Measurements from ENCODE around the gene FAM20B. TPM values are rescaled to one million over a fixed set of nuclear protein-coding genes. Genes with fewer than 3 reads are reported as not detected.
A peak's percentile ranks its signal among the peaks of the same experiment; 100 is the strongest.

FAM20B gene
- total and polyA plus RNA-seq, 2 of the 13 experiments (the other 11 are each of a cell fraction or from before 2014, with no cell fraction given) = 13.8 to 26.9 TPM

GRCh38 chr1:179105393-179105792 lies 79.7 kb downstream of the FAM20B start (continued):
- TF ChIP-seq, protein P1, sequence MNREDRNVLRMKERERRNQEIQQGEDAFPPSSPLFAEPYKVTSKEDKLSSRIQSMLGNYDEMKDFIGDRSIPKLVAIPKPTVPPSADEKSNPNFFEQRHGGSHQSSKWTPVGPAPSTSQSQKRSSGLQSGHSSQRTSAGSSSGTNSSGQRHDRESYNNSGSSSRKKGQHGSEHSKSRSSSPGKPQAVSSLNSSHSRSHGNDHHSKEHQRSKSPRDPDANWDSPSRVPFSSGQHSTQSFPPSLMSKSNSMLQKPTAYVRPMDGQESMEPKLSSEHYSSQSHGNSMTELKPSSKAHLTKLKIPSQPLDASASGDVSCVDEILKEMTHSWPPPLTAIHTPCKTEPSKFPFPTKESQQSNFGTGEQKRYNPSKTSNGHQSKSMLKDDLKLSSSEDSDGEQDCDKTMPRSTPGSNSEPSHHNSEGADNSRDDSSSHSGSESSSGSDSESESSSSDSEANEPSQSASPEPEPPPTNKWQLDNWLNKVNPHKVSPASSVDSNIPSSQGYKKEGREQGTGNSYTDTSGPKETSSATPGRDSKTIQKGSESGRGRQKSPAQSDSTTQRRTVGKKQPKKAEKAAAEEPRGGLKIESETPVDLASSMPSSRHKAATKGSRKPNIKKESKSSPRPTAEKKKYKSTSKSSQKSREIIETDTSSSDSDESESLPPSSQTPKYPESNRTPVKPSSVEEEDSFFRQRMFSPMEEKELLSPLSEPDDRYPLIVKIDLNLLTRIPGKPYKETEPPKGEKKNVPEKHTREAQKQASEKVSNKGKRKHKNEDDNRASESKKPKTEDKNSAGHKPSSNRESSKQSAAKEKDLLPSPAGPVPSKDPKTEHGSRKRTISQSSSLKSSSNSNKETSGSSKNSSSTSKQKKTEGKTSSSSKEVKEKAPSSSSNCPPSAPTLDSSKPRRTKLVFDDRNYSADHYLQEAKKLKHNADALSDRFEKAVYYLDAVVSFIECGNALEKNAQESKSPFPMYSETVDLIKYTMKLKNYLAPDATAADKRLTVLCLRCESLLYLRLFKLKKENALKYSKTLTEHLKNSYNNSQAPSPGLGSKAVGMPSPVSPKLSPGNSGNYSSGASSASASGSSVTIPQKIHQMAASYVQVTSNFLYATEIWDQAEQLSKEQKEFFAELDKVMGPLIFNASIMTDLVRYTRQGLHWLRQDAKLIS (CRISPR knock-in tag; IDR thresholded peaks at IDR 0.05) = no peak
- TF ChIP-seq YEATS2 (CRISPR knock-in tag; IDR thresholded peaks at IDR 0.05; ENCODE audit: borderline replicate concordance) (no peak), MXI1 (IDR thresholded peaks at IDR 0.05; ENCODE audit: borderline replicate concordance, low read depth, low read length) (no peak), HCFC1 (IDR thresholded peaks at IDR 0.05; ENCODE audit: low read depth, low read length) (no peak), MLLT10 (CRISPR knock-in tag; IDR thresholded peaks at IDR 0.05) (no peak), ZBTB38 (CRISPR knock-in tag; IDR thresholded peaks at IDR 0.05) (peak; percentile 68; the same call in 1 of the 2 replicates), HNF4G (IDR thresholded peaks at IDR 0.05; ENCODE audit: borderline replicate concordance, low read depth, low read length) (no peak), HNF4G (CRISPR knock-in tag; IDR thresholded peaks at IDR 0.05; ENCODE audit: borderline replicate concordance, low read depth) (no peak), DRAP1 (CRISPR knock-in tag; IDR thresholded peaks at IDR 0.05) (no peak), ZNF33B (CRISPR knock-in tag; IDR thresholded peaks at IDR 0.05) (no peak), POGK (CRISPR knock-in tag; conservative IDR thresholded peaks at IDR 0.05) (no peak)
- TF ChIP-seq, protein P2, sequence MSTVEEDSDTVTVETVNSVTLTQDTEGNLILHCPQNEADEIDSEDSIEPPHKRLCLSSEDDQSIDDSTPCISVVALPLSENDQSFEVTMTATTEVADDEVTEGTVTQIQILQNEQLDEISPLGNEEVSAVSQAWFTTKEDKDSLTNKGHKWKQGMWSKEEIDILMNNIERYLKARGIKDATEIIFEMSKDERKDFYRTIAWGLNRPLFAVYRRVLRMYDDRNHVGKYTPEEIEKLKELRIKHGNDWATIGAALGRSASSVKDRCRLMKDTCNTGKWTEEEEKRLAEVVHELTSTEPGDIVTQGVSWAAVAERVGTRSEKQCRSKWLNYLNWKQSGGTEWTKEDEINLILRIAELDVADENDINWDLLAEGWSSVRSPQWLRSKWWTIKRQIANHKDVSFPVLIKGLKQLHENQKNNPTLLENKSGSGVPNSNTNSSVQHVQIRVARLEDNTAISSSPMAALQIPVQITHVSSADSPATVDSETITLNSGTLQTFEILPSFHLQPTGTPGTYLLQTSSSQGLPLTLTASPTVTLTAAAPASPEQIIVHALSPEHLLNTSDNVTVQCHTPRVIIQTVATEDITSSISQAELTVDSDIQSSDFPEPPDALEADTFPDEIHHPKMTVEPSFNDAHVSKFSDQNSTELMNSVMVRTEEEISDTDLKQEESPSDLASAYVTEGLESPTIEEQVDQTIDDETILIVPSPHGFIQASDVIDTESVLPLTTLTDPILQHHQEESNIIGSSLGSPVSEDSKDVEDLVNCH (CRISPR knock-in tag; IDR thresholded peaks at IDR 0.05) = no peak
- TF ChIP-seq, protein P3, sequence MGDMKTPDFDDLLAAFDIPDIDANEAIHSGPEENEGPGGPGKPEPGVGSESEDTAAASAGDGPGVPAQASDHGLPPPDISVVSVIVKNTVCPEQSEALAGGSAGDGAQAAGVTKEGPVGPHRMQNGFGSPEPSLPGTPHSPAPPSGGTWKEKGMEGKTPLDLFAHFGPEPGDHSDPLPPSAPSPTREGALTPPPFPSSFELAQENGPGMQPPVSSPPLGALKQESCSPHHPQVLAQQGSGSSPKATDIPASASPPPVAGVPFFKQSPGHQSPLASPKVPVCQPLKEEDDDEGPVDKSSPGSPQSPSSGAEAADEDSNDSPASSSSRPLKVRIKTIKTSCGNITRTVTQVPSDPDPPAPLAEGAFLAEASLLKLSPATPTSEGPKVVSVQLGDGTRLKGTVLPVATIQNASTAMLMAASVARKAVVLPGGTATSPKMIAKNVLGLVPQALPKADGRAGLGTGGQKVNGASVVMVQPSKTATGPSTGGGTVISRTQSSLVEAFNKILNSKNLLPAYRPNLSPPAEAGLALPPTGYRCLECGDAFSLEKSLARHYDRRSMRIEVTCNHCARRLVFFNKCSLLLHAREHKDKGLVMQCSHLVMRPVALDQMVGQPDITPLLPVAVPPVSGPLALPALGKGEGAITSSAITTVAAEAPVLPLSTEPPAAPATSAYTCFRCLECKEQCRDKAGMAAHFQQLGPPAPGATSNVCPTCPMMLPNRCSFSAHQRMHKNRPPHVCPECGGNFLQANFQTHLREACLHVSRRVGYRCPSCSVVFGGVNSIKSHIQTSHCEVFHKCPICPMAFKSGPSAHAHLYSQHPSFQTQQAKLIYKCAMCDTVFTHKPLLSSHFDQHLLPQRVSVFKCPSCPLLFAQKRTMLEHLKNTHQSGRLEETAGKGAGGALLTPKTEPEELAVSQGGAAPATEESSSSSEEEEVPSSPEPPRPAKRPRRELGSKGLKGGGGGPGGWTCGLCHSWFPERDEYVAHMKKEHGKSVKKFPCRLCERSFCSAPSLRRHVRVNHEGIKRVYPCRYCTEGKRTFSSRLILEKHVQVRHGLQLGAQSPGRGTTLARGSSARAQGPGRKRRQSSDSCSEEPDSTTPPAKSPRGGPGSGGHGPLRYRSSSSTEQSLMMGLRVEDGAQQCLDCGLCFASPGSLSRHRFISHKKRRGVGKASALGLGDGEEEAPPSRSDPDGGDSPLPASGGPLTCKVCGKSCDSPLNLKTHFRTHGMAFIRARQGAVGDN (CRISPR knock-in tag; IDR thresholded peaks at IDR 0.05) = peak; percentile 14; the same call in 1 of the 2 replicates
- TF ChIP-seq, protein P4, sequence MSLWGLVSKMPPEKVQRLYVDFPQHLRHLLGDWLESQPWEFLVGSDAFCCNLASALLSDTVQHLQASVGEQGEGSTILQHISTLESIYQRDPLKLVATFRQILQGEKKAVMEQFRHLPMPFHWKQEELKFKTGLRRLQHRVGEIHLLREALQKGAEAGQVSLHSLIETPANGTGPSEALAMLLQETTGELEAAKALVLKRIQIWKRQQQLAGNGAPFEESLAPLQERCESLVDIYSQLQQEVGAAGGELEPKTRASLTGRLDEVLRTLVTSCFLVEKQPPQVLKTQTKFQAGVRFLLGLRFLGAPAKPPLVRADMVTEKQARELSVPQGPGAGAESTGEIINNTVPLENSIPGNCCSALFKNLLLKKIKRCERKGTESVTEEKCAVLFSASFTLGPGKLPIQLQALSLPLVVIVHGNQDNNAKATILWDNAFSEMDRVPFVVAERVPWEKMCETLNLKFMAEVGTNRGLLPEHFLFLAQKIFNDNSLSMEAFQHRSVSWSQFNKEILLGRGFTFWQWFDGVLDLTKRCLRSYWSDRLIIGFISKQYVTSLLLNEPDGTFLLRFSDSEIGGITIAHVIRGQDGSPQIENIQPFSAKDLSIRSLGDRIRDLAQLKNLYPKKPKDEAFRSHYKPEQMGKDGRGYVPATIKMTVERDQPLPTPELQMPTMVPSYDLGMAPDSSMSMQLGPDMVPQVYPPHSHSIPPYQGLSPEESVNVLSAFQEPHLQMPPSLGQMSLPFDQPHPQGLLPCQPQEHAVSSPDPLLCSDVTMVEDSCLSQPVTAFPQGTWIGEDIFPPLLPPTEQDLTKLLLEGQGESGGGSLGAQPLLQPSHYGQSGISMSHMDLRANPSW (CRISPR knock-in tag; IDR thresholded peaks at IDR 0.05; ENCODE audit: borderline replicate concordance) = no peak
